Measurements from ENCODE around the gene POF1B. TPM values are rescaled to one million over a fixed set of nuclear protein-coding genes. Genes with fewer than 3 reads are reported as not detected.
A peak's percentile ranks its signal among the peaks of the same experiment; 100 is the strongest.
"Not testable (repeated sequence)": the region's sequence is repeated elsewhere in the genome, so short reads cannot be mapped to it uniquely, and the experiment has no call there.

POF1B gene, protein sequence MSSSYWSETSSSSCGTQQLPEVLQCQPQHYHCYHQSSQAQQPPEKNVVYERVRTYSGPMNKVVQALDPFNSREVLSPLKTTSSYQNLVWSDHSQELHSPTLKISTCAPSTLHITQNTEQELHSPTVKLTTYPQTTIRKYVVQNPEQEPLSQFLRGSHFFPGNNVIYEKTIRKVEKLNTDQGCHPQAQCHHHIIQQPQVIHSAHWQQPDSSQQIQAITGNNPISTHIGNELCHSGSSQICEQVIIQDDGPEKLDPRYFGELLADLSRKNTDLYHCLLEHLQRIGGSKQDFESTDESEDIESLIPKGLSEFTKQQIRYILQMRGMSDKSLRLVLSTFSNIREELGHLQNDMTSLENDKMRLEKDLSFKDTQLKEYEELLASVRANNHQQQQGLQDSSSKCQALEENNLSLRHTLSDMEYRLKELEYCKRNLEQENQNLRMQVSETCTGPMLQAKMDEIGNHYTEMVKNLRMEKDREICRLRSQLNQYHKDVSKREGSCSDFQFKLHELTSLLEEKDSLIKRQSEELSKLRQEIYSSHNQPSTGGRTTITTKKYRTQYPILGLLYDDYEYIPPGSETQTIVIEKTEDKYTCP
- under 1 TPM; 0.08 to 0.44 (median 0.33) TPM for polyA plus RNA-seq (ENCODE audit: insufficient read length in 3 of 3)

DNA sequence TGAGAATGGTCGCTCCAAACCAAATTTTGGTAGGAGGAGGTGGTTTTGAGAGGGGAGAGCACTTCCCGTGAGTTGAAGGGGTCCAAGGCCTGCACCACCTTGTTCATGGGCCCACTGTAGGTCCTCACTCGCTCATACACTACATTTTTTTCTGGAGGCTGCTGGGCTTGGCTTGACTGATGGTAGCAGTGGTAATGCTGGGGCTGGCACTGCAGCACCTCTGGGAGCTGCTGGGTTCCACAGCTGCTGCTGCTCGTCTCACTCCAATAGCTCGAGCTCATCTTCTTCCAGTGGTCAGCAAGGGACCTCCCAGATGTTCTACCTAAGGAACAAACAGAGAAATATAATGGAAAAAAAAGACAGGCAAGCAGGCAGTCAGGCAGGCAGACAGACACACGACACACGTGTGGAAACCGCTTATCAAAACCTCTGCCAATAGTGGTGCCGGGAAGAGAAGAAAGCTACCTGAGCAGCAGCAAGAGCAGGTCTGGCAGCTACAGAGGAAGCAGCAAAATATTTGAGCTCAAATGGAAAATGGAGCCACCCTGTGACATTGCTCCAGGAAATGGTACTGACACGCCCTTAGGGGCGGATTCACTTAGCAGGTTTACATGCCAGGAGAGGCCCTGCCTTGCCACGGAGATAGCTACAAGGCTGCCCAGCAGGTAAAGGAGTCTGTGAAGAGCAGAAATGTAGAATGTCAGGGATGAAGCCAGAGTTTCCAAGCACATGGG, at the start of gene POF1B:
POF1B (minus strand) TSS at position 492 of the 734 bp plus-strand sequence; CDS start at position 281, 211 bp downstream.
- DNase-seq (ENCODE audit: low read depth in 3 of 3, low spot score in 2 of 3) = no peak

DNA sequence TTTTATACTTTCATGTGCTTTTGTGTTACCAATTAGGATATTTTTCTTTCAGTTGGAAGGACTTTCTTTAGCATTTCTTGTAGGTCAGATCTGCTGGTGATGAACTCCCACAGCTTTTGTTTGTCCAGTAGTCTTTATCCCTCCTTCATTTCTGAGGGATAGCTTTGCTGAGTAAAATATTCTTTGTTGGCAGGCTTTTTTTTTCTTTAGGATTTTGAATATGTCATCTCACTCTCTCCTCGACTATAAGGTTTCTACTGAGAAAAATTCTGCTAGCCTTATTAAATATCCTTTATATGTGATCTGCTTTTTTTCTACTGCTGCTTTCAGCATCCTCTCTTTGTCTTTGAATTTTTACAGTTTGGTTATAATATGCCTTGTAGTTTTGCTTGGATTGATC, 49.6 kb upstream of the POF1B start:
- DNase-seq (ENCODE audit: low read depth in 3 of 3, low spot score in 2 of 3) = no peak

DNA sequence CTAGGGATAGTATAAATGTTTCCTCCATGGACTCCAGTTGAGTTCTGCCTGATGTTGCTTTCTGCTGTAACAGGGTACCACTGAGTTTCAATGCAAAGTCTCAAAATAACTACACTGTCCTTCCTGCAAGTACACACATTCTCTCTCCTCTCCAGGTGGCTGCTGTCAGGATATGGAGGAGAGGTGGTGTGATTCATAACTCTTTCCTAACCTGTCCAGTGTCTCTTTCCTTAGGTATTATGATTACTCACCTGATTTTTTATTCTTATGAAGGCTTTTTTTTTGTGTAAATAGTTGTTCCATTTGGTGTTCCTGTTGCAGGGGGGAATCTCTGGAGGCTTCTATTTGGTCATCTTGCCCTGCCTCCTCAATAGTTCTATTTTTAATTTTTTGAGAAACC, 39.8 kb upstream of the POF1B start:
- no peak for DNase-seq (ENCODE audit: low read depth in 3 of 3, low spot score in 2 of 3)

DNA sequence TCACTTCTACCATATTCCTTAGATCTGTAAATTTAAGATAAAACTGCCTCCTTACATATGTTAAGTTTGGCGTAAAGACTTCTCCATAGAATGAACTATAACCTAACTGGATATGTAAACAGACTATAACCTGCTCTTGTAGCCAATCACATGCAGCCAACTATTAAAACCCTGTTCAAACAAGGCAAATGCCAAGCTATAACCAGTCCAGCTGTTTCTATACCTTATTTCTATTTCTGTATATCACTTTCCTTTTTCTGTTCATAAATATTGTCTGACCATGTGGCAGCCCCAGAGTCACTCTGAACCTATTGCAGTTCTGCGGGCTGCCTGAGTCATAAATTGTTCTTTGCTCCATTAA, 12.4 kb upstream of the POF1B start:
- no peak for DNase-seq (ENCODE audit: low read depth in 3 of 3, low spot score in 2 of 3)

DNA sequence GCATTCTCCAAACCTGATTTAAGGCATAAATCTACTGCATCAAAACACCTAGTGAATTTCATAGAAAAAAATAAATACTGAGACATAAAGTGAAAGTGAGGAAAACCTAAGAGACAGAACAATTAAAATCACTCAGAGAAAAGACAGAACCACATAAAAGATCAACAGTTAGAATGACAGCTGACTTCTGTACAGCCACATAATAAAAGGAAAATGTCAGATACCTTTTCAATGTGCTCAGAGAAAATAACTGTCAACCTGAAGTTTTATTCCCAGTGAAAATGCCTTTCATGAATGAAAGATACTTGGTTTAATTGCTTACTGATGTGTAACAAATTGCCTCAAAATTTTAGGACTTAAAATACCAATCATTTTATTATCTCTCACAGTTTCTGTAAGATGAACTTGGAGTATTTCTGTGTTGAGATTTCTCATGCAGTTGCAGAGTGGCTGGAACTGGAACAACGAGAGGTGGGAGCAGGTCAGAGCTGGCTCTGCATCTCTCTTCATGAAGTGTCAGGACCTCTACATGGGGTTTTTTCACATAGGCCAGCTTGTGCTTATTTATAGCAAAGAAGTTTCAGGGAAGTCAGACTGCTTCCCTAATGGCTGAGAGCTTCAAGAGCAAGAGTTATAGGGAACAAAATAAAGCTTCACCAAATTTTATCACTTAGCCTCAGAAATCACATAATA, 11.9 kb upstream of the POF1B start:
- DNase-seq (ENCODE audit: low read depth in 3 of 3, low spot score in 2 of 3) = no peak

DNA sequence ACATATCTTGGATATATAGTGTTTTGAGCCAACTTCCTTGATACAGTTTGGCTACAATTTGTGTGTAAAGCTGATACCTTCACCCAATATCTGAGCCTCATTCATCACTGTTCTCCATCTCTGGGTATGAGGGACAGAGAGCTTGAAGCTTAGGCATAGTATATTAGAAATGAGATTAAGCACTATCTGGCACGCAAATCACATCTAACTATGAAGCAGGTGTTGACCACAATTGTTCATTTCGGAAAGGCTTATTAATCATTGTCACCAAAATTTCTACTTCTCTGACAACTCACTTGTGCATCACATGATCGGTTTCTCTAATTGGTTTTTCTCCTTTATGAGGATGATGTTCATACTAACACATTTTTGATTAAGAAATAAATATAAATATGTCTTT, 2.1 kb upstream of the POF1B start:
- DNase-seq (ENCODE audit: low read depth in 3 of 3, low spot score in 2 of 3) = no peak

DNA sequence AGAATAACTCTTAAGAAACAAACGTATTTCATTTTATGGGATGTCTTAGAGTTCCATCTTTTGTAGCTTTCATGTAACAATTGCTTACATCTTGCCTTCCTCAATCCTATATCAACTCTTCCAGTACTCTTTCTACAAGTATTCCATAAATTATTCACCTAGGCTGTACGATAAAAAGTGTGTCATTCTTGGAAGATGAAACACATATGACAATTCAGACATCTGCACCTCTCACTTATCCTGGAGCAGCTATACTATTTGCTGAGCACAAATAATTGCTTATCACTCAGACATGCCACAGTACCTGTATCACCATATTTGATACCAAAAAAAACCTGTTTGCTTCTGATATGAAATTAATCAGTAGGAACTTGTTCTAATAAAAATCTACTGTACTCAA, 1.0 kb downstream of the POF1B start:
- no peak for DNase-seq (ENCODE audit: low read depth in 3 of 3, low spot score in 2 of 3)

DNA sequence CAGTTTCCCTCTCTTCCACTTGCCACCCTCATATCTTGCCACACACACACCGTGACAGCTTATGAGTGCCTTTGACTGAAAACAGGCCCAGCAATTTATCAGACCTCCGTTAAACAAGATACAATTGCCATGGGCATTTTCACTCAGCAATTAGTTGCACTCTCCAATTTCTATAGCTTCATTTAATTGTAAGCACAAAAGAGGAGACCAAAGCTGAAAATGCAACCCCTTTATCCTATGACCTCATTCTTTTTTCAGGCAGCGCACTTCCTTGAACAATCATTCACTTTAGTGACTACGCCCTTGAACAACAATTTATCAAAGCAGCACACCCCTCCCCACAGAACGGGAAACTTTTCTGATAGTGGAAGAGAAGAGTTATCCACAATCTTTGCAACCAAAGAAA, 4.1 kb downstream of the POF1B start:
- DNase-seq (ENCODE audit: low read depth in 3 of 3, low spot score in 2 of 3) = no peak

DNA sequence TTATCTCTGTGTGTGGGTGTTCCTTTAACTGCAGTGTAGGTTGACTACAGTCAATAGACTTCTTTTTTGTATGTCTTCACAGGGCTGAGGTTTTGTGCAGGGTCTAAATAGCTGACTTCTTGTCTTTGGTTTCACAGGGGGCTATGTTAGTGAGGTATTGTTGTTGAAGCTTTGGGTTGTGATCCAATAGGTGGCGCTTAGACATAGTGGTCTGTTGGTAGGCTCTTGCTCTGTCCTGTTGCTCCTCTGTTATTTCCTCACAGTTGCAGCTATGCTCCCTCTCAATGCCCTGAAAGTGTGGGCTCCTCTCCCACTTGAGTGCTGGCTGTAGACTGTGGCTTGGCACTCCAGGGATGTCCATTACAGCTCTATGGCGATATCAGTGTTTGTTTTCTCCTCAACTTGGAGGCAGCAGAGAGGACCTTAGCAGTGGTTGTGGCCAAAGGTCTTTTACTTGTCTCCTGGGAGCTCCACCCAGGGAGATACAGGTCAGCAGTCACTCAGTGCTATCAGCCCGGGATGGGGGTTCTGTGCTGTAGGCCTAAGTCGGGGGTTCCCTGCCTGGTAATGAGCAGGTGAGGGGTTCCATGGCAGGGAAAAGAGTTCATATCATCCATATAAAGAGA, 14.0 kb downstream of the POF1B start:
- no peak for DNase-seq (ENCODE audit: low read depth in 3 of 3, low spot score in 2 of 3)

DNA sequence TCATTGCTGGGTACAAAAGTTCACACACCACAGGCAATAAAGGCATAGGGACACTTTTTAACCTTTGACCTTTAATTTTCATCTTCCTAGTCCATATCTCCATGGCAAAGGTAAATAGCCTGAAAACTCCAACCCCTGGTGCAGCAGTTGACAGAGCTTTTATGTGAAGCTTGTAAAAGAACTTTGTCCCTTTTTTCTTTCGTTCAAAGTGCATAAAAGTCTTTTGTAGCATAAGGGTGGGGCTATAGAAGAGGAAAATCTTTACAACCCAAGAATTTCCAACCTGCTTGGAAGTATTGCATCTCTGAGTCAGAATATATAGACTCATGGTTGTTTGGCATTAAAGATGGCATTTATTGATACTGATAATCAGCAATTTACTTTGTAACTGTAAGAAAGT, 20.4 kb downstream of the POF1B start:
- no peak for DNase-seq (ENCODE audit: low read depth in 3 of 3, low spot score in 2 of 3)

DNA sequence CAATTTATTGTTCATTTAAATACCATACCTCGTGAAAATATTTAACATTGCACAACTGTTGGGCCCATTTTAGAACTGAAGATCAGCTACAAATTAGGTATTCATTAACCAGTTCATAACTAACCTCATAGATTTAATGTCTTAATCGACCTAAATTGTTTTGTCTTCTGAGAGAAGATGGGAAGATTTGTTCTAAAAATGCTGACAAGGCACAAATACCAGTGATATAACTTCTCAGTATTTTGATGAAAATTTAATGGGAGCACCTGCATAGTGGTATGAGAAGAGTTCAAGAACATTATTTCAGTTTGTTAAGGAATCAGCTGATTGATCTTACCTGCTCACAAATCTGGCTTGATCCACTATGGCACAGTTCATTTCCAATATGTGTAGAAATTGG, 33.9 kb downstream of the POF1B start:
- DNase-seq (ENCODE audit: low read depth in 3 of 3, low spot score in 2 of 3) = no peak

DNA sequence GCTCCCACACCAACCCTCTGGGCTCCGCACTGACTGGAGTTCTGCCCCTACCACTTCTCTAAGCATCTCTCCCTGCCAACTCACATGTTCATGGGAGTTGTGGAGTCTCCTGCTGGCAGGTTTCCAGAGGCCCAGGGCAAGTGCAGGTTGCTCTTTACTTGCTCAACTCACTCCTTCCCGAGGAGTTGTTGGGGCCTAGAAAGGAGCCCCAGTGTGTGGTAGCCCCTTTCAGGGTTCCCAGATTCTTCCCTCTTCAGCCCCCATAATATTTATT, 52.5 kb downstream of the POF1B start:
- no peak for DNase-seq (ENCODE audit: low read depth in 3 of 3, low spot score in 2 of 3)

DNA sequence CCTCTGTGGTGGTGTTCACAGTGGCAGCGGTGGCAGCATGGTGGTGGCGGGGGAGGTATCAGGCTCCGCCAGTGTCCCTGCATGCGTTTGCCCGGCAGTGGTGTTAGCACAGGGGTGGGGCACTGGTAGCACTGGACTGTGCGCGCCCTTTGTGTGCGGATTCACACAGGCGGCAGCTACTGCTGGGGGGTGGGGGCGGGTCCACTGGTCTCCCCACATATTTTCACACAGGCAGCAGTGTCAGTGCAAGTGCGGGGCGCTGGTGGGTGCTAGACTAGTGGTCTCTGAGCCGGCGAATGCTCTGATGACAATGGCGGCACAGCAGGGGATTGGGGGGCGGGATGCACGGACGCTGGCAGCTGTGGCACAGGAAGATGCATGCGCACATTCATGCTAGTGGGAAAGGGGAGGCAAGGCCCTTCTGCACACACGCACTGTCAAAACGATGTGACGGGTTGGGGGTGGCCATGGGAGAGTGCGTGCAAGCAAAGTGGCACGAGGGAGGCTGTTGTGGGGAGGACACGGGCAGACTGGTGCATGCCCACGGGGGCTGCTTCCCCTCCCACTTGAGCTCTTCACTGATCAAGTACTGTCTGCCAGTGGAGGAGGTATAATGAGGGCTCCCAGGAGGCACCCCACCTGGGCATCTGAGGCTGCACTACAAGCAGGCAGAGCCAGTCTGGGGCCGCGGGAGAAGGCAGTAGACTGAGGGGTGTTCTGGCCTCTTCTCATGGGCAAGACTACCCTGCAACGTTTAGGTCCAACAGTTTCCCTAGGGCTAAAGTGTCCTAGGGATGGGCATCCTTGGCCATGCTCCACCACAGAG, 53.0 kb downstream of the POF1B start:
- no peak for DNase-seq (ENCODE audit: low read depth in 3 of 3, low spot score in 2 of 3)

DNA sequence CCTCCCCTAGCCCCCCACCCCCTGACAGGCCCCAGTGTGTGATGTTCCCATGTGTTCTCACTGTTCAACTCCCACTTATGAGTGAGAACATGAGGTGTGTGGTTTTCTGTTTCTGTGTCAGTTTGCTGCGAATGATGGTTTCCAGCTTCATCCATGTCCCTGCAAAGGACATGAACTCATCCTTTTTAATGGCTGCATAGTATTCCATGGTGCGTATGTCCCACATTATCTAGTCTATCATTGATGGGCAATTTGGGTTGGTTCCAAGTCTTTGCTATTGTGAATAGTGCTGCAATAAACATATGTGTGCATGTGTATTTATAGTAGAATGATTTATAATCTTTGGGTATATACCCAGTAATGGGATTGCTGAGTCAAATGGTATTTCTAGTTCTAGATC, 68.1 kb downstream of the POF1B start:
- not testable (repeated sequence) for DNase-seq (ENCODE audit: low read depth in 3 of 3, low spot score in 2 of 3)

DNA sequence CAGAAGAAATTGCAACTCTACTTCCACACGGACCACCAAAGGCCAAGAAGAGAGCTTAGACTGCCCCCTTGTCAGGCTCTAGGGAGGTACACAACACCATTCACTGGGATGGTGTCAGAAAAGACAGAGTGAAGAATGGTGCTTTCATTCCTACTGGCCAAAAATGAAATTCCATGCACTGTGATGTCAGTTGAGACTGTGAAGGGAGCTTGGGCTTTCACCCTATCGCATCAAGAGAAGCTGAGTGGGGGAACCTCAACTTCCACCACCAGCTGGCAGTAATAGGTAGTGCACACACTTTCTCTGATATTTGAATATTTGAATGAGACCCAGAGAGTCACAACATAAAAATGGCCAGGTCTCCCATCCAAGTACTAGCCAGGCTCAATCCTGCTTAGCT, 69.7 kb downstream of the POF1B start:
- DNase-seq (ENCODE audit: low read depth in 3 of 3, low spot score in 2 of 3) = no peak

DNA sequence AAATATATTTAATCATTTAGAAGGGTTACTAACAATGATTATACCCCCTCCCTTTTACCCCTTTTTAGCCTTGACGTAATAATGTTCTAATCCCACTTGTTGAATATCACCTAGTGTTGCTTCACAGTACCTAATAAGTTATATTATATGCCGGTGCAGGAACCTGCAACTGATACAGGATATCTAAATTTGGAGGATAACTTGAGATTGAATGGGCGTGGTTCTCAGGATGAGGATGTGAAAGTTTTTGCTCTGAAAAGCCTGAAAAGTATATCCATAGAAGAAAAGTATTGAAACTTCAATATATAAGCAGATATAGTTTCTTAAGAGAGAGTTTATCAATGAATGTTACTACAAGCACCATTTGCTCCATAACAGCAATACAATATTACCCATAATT, 75.9 kb downstream of the POF1B start:
- DNase-seq (ENCODE audit: low read depth in 3 of 3, low spot score in 2 of 3) = no peak

DNA sequence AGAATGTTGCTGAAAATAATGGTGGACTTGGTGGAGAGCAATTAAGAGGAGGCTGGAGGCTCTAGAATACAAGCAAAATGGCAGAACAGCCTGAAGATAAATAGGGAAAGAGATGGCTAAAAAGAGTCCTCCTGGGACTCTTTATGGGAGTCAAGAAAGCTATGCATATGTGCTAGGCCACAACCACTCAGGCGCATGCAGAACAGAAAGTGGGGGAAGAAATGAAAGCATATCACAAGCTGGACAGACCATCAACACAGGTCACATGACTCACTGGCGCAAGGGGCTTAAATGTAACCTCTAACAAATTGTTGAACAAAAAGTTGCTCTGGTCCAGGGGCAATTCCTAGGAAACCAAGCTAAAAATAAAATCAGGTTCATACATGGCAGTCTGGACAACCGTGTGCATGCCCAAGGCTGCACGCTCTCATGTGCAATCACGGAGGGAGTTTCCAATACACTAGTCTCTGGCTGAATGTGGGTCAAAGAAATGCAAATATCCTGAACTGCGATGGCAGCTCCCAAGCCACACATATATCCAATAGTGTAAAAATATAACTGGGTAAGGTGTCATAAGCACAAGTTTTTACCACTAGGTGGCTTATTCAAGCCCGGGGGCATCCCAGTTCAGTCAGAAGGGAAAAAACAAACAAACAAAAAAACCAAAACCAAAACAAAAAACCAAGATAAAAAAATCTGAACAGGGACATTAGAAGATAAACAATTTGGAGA, 90.3 kb downstream of the POF1B start:
- no peak for DNase-seq (ENCODE audit: low read depth in 3 of 3, low spot score in 2 of 3)

DNA sequence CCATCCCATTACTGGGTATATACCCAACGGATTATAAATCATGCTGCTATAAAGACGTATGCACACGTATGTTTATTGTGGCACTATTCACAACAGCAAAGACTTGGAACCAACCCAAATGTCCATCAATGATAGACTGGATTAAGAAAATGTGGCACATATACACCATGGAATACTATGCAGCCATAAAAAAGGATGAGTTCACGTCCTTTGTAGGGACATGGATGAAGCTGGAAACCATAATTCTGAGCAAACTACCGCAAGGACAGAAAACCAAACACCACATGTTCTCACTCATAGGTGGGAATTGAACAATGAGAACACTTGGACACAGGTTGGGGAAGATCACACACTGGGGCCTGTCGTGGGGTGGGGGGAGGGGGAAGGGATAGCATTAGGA, 94.2 kb downstream of the POF1B start:
- DNase-seq (ENCODE audit: low read depth in 3 of 3, low spot score in 2 of 3) = not testable (repeated sequence)

DNA sequence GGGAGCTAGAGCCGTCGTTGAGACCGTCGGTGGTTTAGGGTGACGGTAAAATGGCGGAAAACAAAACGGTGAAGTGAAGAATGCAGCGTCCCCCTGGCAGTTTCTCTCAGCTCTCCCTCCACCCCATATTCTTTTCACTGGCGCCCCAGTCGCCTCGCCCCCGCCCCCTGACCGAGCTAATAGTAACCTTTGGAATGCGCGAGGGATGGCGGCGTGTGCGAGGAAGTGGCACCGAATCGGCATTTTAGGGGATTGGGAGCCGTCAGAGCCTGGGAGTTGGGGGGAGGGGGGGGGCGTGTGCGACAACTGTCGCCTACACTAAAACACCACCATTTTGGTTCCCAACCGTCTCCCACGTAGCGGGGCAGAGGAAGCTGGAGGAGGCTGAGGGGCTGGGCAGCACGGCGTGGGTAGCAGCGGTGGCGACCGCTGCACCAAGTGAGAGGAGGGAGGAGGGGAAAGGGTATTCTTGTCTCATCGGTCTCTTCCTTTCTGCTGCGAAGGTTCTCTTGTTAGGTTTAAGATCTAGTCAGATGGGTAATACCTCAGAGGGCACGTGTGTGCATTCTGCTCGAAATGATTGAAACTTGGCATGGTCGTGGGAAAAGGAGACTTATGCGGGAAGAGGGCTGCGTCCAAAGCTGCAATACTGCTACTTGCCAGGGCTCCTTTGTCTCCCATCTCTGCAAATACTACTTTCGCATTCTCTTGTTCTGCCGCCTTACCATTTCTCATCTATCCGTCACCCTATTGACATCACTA, 134.8 kb downstream of the POF1B start:
- DNase-seq (ENCODE audit: low read depth in 3 of 3, low spot score in 2 of 3) = peak; percentile 27 to 31 (median 30)
